Cardiac fibroblast (primary cell): ENCODE measurements around the gene MICU2.

ENCODE experiments used
- DNase-seq, 2 donors: peaks; one replicate each; pipeline versions ENCODE4 v3.0.0 to v3.0.0-alpha.2; 2010; ENCODE audit warnings: low read depth in 2 of 2
- H3K4me3 ChIP-seq, 2 donors: replicated peaks in 1 of 2; 1 replicate in 1 of 2; 2 replicates in 1 of 2; pipeline ENCODE4 v1.5.1; 2011; ENCODE audit warnings: low read depth in 2 of 2, low read length in 2 of 2, mild to moderate bottlenecking in 2 of 2, moderate library complexity in 1 of 2
- TF ChIP-seq, protein P1 (sequence below): IDR thresholded peaks from one replicate; pipeline ENCODE4 v1.5.1; 2011; ENCODE audit warnings: low read depth, mild to moderate bottlenecking, low read length, inconsistent platforms

The MICU2 gene

DNA sequence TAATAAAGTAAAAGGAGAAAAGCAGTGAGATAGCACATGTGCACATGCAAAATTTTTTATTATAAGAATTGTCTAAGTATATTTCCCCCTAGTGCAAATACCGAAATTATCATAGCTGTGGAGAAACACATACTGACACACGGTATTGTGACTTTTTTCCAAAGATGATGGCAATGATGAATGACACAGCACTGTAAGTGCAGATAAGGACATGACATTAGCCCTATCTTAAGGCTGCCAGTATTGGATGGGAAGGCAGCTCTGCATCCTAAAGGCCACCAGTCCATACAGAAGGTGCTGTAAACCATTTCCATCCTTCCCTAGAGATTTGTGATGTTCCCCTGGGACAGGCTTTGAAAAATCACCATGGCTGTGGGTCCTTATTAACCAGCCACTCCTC, 11.5 kb upstream of the MICU2 start:
- no peak for DNase-seq

DNA sequence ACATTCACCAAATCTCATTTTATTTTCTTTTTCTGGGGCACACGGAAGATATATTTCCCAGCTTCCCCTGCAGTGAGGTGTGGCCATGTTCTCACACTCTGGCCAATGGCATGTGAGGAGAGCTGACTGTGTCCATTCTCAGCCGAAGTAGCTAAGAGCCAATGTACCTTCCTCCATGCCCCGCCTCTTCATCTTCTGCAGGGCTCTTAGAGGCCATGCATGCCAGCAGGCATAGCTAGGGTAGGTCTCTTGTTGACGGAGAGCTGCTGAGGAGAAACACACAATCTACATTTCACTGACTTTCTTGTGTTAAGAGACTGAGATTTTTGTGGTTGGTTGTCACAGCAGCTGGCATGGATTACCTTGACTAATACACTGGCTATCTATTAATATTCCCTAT, 9.8 kb upstream of the MICU2 start:
- no peak overlapping the region for H3K4me3 ChIP-seq
- TF ChIP-seq, protein P1, sequence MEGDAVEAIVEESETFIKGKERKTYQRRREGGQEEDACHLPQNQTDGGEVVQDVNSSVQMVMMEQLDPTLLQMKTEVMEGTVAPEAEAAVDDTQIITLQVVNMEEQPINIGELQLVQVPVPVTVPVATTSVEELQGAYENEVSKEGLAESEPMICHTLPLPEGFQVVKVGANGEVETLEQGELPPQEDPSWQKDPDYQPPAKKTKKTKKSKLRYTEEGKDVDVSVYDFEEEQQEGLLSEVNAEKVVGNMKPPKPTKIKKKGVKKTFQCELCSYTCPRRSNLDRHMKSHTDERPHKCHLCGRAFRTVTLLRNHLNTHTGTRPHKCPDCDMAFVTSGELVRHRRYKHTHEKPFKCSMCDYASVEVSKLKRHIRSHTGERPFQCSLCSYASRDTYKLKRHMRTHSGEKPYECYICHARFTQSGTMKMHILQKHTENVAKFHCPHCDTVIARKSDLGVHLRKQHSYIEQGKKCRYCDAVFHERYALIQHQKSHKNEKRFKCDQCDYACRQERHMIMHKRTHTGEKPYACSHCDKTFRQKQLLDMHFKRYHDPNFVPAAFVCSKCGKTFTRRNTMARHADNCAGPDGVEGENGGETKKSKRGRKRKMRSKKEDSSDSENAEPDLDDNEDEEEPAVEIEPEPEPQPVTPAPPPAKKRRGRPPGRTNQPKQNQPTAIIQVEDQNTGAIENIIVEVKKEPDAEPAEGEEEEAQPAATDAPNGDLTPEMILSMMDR = no peak
- DNase-seq = no peak

More for the DNA sequence above, 11.5 kb upstream of the MICU2 start:
- TF ChIP-seq, protein P1 = no peak
- no peak overlapping the region for H3K4me3 ChIP-seq

DNA sequence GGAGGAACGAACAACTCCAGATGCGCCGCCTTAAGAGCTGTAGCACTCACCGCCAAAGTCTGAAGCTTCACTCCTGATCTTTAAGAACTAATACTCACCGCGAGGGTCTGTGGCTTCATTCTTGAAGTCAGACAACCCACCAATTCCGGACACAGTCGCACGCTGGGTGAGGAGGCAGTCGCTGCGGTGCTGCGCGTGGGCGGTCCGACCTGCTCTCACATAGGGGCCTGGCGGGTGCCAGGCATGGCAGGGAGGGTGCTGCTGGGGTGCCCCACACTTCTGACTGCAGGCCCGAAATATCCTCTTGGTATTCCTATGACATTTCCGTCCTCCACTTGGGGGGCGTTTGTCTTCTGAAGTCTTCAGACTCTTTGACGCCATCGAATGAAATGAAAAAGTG, 7.4 kb upstream of the MICU2 start:
- no peak overlapping the region for H3K4me3 ChIP-seq
- no peak for DNase-seq
- TF ChIP-seq, protein P1 = no peak

DNA sequence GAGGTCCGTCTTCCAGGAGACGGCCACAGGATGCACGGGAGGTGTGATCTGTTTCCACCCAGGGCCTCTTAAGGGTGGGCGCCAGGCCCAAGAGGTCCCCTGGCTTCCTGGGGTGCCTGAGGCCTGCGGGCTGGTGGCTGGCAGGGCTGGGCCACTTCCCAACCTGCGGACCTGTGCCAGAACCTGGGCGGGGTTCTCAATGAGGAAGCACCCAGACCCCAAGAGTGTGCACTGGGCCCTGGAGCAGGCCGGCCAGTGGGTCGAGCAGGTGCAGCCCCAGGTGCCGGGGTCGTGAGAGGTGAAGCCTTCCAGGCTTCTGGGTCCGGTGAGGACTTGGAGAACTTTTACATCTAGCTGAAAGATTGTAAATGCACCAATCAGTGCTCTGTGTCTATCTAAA, 6.7 kb upstream of the MICU2 start:
- H3K4me3 ChIP-seq = no peak overlapping the region
- TF ChIP-seq, protein P1 = no peak
- no peak for DNase-seq

DNA sequence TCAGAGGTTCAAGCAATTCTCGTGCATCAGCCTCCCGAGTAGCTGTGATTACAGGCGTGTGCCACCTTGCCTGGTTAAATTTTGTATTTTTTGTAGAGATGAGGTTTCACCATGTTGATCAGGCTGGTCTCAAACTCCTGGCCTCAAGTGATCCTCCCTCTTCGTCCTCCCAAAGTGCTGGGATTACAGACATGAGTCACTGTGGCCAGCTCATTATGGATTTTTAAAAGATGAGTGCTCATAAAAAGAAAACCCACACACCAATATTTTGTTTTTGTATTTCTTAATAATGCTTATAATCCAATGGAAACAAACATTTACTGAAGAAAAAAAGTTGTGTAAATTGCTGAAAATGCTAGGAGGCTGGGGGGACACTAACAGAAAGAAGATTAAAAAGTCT, 5.0 kb upstream of the MICU2 start:
- no peak overlapping the region for H3K4me3 ChIP-seq
- peak in 1 of 2 donors; percentile 55 for DNase-seq
- TF ChIP-seq, protein P1 = no peak

DNA sequence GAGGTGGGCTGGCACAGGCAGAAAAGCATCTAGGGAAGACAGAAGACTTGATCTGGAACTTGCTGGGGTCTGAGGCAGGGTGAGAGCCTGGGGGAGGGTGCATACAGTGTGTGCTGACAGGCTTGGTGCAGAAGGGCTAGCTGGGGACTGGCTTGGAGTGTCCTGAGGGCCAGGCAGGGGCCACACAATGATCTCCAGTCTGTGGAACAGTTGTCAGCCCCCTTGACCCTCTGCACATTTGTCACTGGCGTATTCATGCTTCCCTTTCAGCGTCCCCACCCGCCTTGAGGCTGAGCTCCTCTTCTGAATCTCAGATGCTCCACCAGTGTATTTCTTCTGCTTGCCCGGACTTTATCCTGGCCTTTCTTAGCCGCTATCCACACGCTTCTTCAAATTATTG, 2.8 kb upstream of the MICU2 start:
- no peak for DNase-seq
- TF ChIP-seq, protein P1 = no peak

DNA sequence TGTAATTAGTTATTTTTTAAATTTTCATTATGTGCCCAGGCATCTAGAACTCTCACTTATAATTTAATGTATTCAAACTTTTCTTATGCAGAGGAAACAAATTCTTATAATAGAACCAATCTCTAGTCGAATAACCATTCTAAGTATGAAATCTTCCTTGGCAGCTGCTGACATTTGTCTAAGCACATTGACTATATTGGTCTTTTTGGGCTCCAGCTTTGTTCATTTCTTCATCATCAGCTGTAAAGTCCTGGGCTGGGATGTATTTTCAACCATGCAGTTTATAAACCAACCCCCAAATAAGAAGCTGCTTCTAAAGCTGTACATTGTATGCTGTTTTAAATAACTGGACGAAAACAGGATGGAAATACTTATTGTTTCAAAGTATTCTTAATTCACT, 2.3 kb upstream of the MICU2 start:
- no peak for DNase-seq
- TF ChIP-seq, protein P1 = no peak
- H3K4me3 ChIP-seq = no peak overlapping the region

More for the DNA sequence above, 2.8 kb upstream of the MICU2 start:
- H3K4me3 ChIP-seq = no peak overlapping the region
